ENCODE results near the gene ALG10B. TPM values are rescaled to one million over a fixed set of nuclear protein-coding genes. Genes with fewer than 3 reads are reported as not detected.

ALG10B gene
- total and polyA plus RNA-seq, 9 donors = 2.2 to 11.8 (median 6.3) TPM

- H3K27ac ChIP-seq = no peak overlapping the region
- intact Hi-C loops (cut with DNase I) = no loop called here
- no peaks in the 10 kb centered on the region for H3K9me3 ChIP-seq
- no peaks in the 10 kb centered on the region for H3K36me3 ChIP-seq
- no peak for DNase-seq
- TF ChIP-seq CTCF (IDR thresholded peaks at IDR 0.05) (no peak), POLR2A (IDR thresholded peaks at IDR 0.05) (no peak), EP300 (IDR thresholded peaks at IDR 0.05) (no peak)
- H3K4me3 ChIP-seq = no peak overlapping the region
- no peaks in the 10 kb centered on the region for H3K27me3 ChIP-seq
- H3K4me1 ChIP-seq (ENCODE audit: insufficient read depth) = no peaks in the 10 kb centered on the region
These were observed 58.2 kb downstream of the ALG10B start for GRCh38 chr12:38374751-38375150.

Small RNA genes lying within 50 kb of the gene (small RNA-seq; reads per million reads assigned to genes)
- gene RF00019 = not detected

Measured in ovary (tissue), 9 donors.